Activated B cell treated with CpG ODN at 0.5 μM for 24 hours (primary cell): ENCODE data around the gene AKT1. TPM values are rescaled to one million over a fixed set of nuclear protein-coding genes. Genes with fewer than 3 reads are reported as not detected.

Source experiments
- ATAC-seq: fragments of 200-7000 bp; cut with Tn5 transposase; one replicate; pipeline ENCODE4 v1.10.0; 2021; ENCODE audit warnings: low read depth, mild to moderate bottlenecking, moderate library complexity
- CTCF ChIA-PET: fragments of 350-600 bp; sonication (Branson Sonifier 250); formaldehyde crosslinking; loops from one replicate; lab custom pipeline; 2021; ENCODE audit warnings: antibody characterized with exemption; lab: Charles Lee
- POLR2A ChIA-PET: fragments of 350-600 bp; sonication (Branson Sonifier 250); formaldehyde crosslinking; loops from one replicate; lab custom pipeline; 2021; ENCODE audit warnings: antibody characterized with exemption; lab: Charles Lee
- DNase-seq: peaks from one replicate; pipeline ENCODE4 v3.0.0; 2022
- H3K27ac Mint-ChIP-seq: one replicate; pipeline ENCODE4 v1.8.0; 2020; ENCODE audit warnings: mixed read lengths
- H3K27me3 Mint-ChIP-seq: one replicate; pipeline ENCODE4 v1.8.0; 2021; ENCODE audit warnings: mixed read lengths
- H3K36me3 Mint-ChIP-seq: one replicate; pipeline ENCODE4 v1.8.0; 2021; ENCODE audit warnings: low read depth, mixed read lengths
- H3K4me1 Mint-ChIP-seq: one replicate; pipeline ENCODE4 v1.8.0; 2021; ENCODE audit warnings: mixed read lengths
- H3K4me3 Mint-ChIP-seq: one replicate; pipeline ENCODE4 v1.8.0; 2020; ENCODE audit warnings: mild to moderate bottlenecking, mixed read lengths
- H3K9me3 Mint-ChIP-seq: one replicate; pipeline ENCODE4 v1.8.0; 2020; ENCODE audit warnings: mixed read lengths
- CTCF ChIP-seq: fragments of 200-600 bp; IDR thresholded peaks from one replicate; pipeline ENCODE4 v1.8.0; 2022; ENCODE audit warnings: antibody characterized with exemption, mild to moderate bottlenecking
- intact Hi-C: fragments of 100-400 bp; cut with micrococcal nuclease; formaldehyde crosslinking; loops from one replicate; pipeline ENCODE4 v1.15.1; 2024
- total RNA-seq: library from RNA; stranded (reverse); gene quantifications from 2 replicates; pipeline ENCODE4 v1.2.3, GENCODE V29; 2022

AKT1 gene
- total RNA-seq, 1 donor from 2014 or later = 80.8 TPM

GRCh38 chr14:104774453-104775072 is 21.0 kb downstream of the AKT1 start:
- Mint-ChIP-seq H3K4me3 (no peak overlapping the region), H3K27me3 (no peaks in the 10 kb centered on the region), H3K27ac (no peak overlapping the region), H3K9me3 (peaks cover 2% of the 10 kb centered on the region), H3K36me3 (peaks cover 38% of the 10 kb centered on the region), H3K4me1 (no peaks in the 10 kb centered on the region)
- no peak for DNase-seq
- TF ChIP-seq CTCF = no peak
- CTCF ChIA-PET = no interaction called here
- intact Hi-C loops = no loop called here
- ATAC-seq = no peak
- POLR2A ChIA-PET = interaction anchor here (0.6 kb wide), 1 partner anchor 2000 kb away, joined by 3 read pairs; no protein-coding TSS in a partner anchor

GRCh38 chr14:104773505-104774452 is 21.8 kb downstream of the AKT1 start:
- Mint-ChIP-seq H3K9me3 (peaks cover 2% of the 10 kb centered on the region), H3K4me3 (no peak overlapping the region), H3K27me3 (no peaks in the 10 kb centered on the region), H3K36me3 (peaks cover 38% of the 10 kb centered on the region), H3K27ac (no peak overlapping the region), H3K4me1 (peaks cover 2% of the 10 kb centered on the region)
- intact Hi-C loops = no loop called here
- CTCF ChIA-PET = no interaction called here
- POLR2A ChIA-PET = no interaction called here
- no peak for TF ChIP-seq CTCF
- no peak for ATAC-seq
- no peak for DNase-seq

- Mint-ChIP-seq H3K36me3 (peaks cover 38% of the 10 kb centered on the region), H3K4me1 (peaks cover 3% of the 10 kb centered on the region), H3K27ac (no peak overlapping the region), H3K27me3 (no peaks in the 10 kb centered on the region), H3K4me3 (no peak overlapping the region), H3K9me3 (peaks cover 2% of the 10 kb centered on the region)
- TF ChIP-seq CTCF = no peak
- intact Hi-C loops = no loop called here
- POLR2A ChIA-PET = no interaction called here
- CTCF ChIA-PET = no interaction called here
- DNase-seq (no peak), ATAC-seq (no peak)
Observed at GRCh38 chr14:104772707-104773504, 22.6 kb downstream of the AKT1 start.

- no peak overlapping the region for H3K27ac Mint-ChIP-seq
Observed at GRCh38 chr14:104771918-104772706, 23.4 kb downstream of the AKT1 start.

More at GRCh38 chr14:104771918-104772706, 23.4 kb downstream of the AKT1 start:
- ChIA-PET CTCF (no interaction called here), POLR2A (no interaction called here)
- H3K4me1 Mint-ChIP-seq = peaks cover 3% of the 10 kb centered on the region
- peaks cover 38% of the 10 kb centered on the region for H3K36me3 Mint-ChIP-seq
- H3K4me3 Mint-ChIP-seq = no peak overlapping the region
- no peak for DNase-seq
- intact Hi-C loops = no loop called here
- H3K9me3 Mint-ChIP-seq = peaks cover 2% of the 10 kb centered on the region
- no peak for TF ChIP-seq CTCF
- H3K27me3 Mint-ChIP-seq = no peaks in the 10 kb centered on the region
- ATAC-seq = no peak
